OCI-M2 (cell line): Measurements from ENCODE around the gene CAB39.
"Not testable (repeated sequence)": the region's sequence is repeated elsewhere in the genome, so short reads cannot be mapped to it uniquely, and the experiment has no call there.

Experiments used
- DNase-seq: peaks from one replicate; lab custom pipeline; 2025; ENCODE audit not compliant: unreplicated experiment; lab: John Stamatoyannopoulos, UW

The CAB39 gene

GRCh38 chr2:230682546-230682945 lies 30.1 kb upstream of the CAB39 start:
- DNase-seq = no peak

GRCh38 chr2:230684270-230685168 lies 28.1 kb upstream of the CAB39 start:
- no peak for DNase-seq

- DNase-seq = no peak
Observed at GRCh38 chr2:230685178-230685577, 27.5 kb upstream of the CAB39 start.

GRCh38 chr2:230687498-230687897 lies 25.1 kb upstream of the CAB39 start:
- no peak for DNase-seq

GRCh38 chr2:230688490-230688889 lies 24.2 kb upstream of the CAB39 start:
- DNase-seq = no peak

- no peak for DNase-seq
Observed at GRCh38 chr2:230690439-230690838, 22.2 kb upstream of the CAB39 start.

- no peak for DNase-seq
Observed at GRCh38 chr2:230691005-230691647, 21.5 kb upstream of the CAB39 start.

GRCh38 chr2:230692760-230693159 lies 19.9 kb upstream of the CAB39 start:
- no peak for DNase-seq

GRCh38 chr2:230693411-230693810 lies 19.2 kb upstream of the CAB39 start:
- DNase-seq = no peak

- no peak for DNase-seq
Observed at GRCh38 chr2:230694241-230694640, 18.4 kb upstream of the CAB39 start.

GRCh38 chr2:230695551-230695950 lies 17.1 kb upstream of the CAB39 start:
- DNase-seq = no peak

- no peak for DNase-seq
Observed at GRCh38 chr2:230696670-230697069, 16.0 kb upstream of the CAB39 start.

GRCh38 chr2:230697676-230698075 lies 15.0 kb upstream of the CAB39 start:
- DNase-seq = no peak

GRCh38 chr2:230698753-230699152 lies 13.9 kb upstream of the CAB39 start:
- DNase-seq = not testable (repeated sequence)

GRCh38 chr2:230700447-230700846 lies 12.2 kb upstream of the CAB39 start:
- no peak for DNase-seq

- DNase-seq = no peak
Observed at GRCh38 chr2:230701308-230701707, 11.3 kb upstream of the CAB39 start.

- DNase-seq = not testable (repeated sequence)
Observed at GRCh38 chr2:230702457-230702856, 10.2 kb upstream of the CAB39 start.

- no peak for DNase-seq
Observed at GRCh38 chr2:230703514-230703913, 9.1 kb upstream of the CAB39 start.

GRCh38 chr2:230706053-230706521 lies 6.6 kb upstream of the CAB39 start:
- no peak for DNase-seq

- DNase-seq = no peak
Observed at GRCh38 chr2:230706966-230707365, 5.7 kb upstream of the CAB39 start.

- no peak for DNase-seq
Observed at GRCh38 chr2:230708204-230708603, 4.4 kb upstream of the CAB39 start.

- DNase-seq = no peak
Observed at GRCh38 chr2:230711224-230711623, 1.4 kb upstream of the CAB39 start.
